HepG2 (cell line): ENCODE measurements around the gene TCF3. TPM values are rescaled to one million over a fixed set of nuclear protein-coding genes. Genes with fewer than 3 reads are reported as not detected.
A peak's percentile ranks its signal among the peaks of the same experiment; 100 is the strongest.

Source experiments
- HDAC2 ChIP-seq: sonication (generic); formaldehyde crosslinking; IDR thresholded peaks from 2 replicates; pipeline ENCODE4 v1.4.0; 2020; ENCODE audit warnings: missing genetic modification reagents
- POLR2A ChIP-seq, 2 experiments: IDR thresholded peaks; 2 replicates each; pipeline ENCODE4 v1.6.1; 2011; ENCODE audit warnings: low read depth in 2 of 2, low read length in 2 of 2, mild to moderate bottlenecking in 1 of 2, moderate library complexity in 1 of 2; ENCODE audit not compliant: insufficient read depth in 1 of 2
- SOX13 ChIP-seq, 3 experiments: fragments of 450-650 bp in 1 of 3; sonication (generic) in 1 of 3; formaldehyde crosslinking in 1 of 3; IDR thresholded peaks in 2 of 3; conservative IDR thresholded peaks in 1 of 3; 2 replicates each; pipeline versions ENCODE4 v1.5.0 to v1.6.1; 2016 to 2020; ENCODE audit warnings: antibody characterized with exemption in 1 of 3, mild to moderate bottlenecking in 1 of 3, missing compliant biosample characterization in 1 of 3, missing genetic modification reagents in 1 of 3, moderate library complexity in 1 of 3
- ZNF547 ChIP-seq: sonication (generic); formaldehyde crosslinking; IDR thresholded peaks from 2 replicates; pipeline ENCODE4 v1.5.1; 2020; ENCODE audit warnings: mild to moderate bottlenecking, missing genetic modification reagents
- ZSCAN31 ChIP-seq: sonication (generic); formaldehyde crosslinking; IDR thresholded peaks from 2 replicates; pipeline ENCODE4 v1.5.0; 2020; ENCODE audit warnings: low read depth, mild to moderate bottlenecking, missing genetic modification reagents
- polyA plus RNA-seq, 8 experiments: library from polyadenylated mRNA; depleted of rRNA in 3 of 8; stranded (reverse) in 7 of 8; unstranded in 1 of 8; fragments of >200 nt; fragmentation: Illumina TruSeq in 4 of 8; extraction: Trizol in 4 of 8; gene quantifications; 2 replicates each; pipeline versions ENCODE4 v1.2.1 to v1.2.3, GENCODE V29; 2011 to 2016; ENCODE audit warnings: low read depth in 4 of 8, missing spikeins in 1 of 8, mixed read lengths in 1 of 8; ENCODE audit not compliant: insufficient read depth in 1 of 8
- total RNA-seq, 5 experiments: library from RNA; depleted of rRNA; stranded (reverse); fragments of >200 nt; fragmentation: Illumina TruSeq; extraction: Trizol; gene quantifications; 2 replicates each; pipeline ENCODE4 v1.2.3, GENCODE V29; 2016; ENCODE audit warnings: low read depth in 1 of 5
- TF ChIP-seq, protein P1 (sequence below): sonication (generic); formaldehyde crosslinking; IDR thresholded peaks from 2 replicates; pipeline ENCODE4 v1.5.0; 2020; ENCODE audit warnings: mild to moderate bottlenecking, missing genetic modification reagents
- TF ChIP-seq, protein P2 (sequence below): sonication (generic); formaldehyde crosslinking; IDR thresholded peaks from 2 replicates; pipeline ENCODE4 v1.4.0; 2020; ENCODE audit warnings: missing genetic modification reagents, borderline replicate concordance
- TF ChIP-seq, protein P3 (sequence below), 2 experiments: sonication (generic) in 1 of 2; formaldehyde crosslinking in 1 of 2; IDR thresholded peaks; 2 replicates each; pipeline versions ENCODE4 v1.4.0 to v1.6.1; 2016 to 2020; ENCODE audit warnings: borderline replicate concordance in 1 of 2, low read depth in 1 of 2, mild to moderate bottlenecking in 1 of 2, missing genetic modification reagents in 1 of 2
- TF ChIP-seq, protein P4 (sequence below): sonication (generic); IDR thresholded peaks from 2 replicates; pipeline ENCODE4 v1.6.1; 2016; ENCODE audit warnings: low read depth, borderline replicate concordance
- TF ChIP-seq, protein P5 (sequence below): sonication (generic); formaldehyde crosslinking; IDR thresholded peaks from 2 replicates; pipeline ENCODE4 v1.4.0; 2020; ENCODE audit warnings: missing genetic modification reagents

The TCF3 gene
- total and polyA plus RNA-seq, 2 of the 13 experiments (the other 11 are each of a cell fraction or from before 2014, with no cell fraction given) = 51.4 to 53.2 TPM

DNA sequence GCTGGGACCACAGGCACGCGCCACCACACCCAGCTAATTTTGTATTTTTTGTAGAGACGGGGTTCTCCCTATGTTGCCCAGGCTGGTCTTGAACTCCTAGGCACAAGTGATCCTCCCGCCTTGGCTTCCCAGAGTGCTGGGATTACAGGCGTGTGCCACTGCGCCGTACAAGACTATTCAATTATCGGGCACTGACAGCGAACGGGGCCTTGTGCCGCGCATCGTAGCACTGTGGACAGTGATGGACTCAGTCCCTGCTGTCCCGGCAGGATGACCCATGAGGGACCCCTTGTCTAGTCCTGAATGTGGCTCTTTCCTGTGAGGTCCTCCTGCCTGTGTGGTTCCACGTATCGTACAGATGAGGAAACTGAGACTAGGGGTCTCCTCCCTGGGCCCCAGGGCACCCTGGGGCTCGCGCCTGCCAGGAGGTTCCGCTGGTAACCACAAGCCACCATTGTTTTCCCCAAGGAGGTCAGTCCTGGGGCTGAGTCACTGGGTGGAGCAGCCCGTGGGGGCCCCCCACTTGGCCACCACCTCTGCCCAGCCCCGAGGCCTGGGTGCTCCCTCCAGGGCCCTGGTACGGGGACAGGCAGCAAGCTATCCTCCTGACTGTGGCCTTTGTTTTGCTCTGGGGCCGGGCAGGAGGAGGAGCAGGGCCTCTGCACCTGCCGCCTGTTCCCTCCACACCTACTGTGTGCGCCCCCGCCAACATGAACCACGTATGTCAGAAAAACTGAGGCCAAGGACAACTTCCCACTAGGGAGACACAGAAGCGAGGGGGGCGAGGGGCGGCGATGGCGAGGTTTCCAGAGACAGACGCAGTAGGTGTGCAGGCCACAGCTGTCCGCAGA is 2.9 kb upstream of the TCF3 start (continued):
- TF ChIP-seq, protein P1, sequence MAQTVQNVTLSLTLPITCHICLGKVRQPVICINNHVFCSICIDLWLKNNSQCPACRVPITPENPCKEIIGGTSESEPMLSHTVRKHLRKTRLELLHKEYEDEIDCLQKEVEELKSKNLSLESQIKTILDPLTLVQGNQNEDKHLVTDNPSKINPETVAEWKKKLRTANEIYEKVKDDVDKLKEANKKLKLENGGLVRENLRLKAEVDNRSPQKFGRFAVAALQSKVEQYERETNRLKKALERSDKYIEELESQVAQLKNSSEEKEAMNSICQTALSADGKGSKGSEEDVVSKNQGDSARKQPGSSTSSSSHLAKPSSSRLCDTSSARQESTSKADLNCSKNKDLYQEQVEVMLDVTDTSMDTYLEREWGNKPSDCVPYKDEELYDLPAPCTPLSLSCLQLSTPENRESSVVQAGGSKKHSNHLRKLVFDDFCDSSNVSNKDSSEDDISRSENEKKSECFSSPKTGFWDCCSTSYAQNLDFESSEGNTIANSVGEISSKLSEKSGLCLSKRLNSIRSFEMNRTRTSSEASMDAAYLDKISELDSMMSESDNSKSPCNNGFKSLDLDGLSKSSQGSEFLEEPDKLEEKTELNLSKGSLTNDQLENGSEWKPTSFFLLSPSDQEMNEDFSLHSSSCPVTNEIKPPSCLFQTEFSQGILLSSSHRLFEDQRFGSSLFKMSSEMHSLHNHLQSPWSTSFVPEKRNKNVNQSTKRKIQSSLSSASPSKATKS (CRISPR knock-in tag) = no peak
- TF ChIP-seq, protein P2, sequence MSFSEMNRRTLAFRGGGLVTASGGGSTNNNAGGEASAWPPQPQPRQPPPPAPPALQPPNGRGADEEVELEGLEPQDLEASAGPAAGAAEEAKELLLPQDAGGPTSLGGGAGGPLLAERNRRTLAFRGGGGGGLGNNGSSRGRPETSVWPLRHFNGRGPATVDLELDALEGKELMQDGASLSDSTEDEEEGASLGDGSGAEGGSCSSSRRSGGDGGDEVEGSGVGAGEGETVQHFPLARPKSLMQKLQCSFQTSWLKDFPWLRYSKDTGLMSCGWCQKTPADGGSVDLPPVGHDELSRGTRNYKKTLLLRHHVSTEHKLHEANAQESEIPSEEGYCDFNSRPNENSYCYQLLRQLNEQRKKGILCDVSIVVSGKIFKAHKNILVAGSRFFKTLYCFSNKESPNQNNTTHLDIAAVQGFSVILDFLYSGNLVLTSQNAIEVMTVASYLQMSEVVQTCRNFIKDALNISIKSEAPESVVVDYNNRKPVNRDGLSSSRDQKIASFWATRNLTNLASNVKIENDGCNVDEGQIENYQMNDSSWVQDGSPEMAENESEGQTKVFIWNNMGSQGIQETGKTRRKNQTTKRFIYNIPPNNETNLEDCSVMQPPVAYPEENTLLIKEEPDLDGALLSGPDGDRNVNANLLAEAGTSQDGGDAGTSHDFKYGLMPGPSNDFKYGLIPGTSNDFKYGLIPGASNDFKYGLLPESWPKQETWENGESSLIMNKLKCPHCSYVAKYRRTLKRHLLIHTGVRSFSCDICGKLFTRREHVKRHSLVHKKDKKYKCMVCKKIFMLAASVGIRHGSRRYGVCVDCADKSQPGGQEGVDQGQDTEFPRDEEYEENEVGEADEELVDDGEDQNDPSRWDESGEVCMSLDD (CRISPR knock-in tag) = peak; percentile 59; the same call in 1 of the 2 replicates
- TF ChIP-seq, protein P3, sequence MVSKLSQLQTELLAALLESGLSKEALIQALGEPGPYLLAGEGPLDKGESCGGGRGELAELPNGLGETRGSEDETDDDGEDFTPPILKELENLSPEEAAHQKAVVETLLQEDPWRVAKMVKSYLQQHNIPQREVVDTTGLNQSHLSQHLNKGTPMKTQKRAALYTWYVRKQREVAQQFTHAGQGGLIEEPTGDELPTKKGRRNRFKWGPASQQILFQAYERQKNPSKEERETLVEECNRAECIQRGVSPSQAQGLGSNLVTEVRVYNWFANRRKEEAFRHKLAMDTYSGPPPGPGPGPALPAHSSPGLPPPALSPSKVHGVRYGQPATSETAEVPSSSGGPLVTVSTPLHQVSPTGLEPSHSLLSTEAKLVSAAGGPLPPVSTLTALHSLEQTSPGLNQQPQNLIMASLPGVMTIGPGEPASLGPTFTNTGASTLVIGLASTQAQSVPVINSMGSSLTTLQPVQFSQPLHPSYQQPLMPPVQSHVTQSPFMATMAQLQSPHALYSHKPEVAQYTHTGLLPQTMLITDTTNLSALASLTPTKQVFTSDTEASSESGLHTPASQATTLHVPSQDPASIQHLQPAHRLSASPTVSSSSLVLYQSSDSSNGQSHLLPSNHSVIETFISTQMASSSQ (IDR thresholded peaks at IDR 0.05; ENCODE audit: low read depth) = no peak
- TF ChIP-seq, protein P3 (CRISPR knock-in tag; IDR thresholded peaks at IDR 0.05; ENCODE audit: borderline replicate concordance) = no peak
- TF ChIP-seq, protein P4, sequence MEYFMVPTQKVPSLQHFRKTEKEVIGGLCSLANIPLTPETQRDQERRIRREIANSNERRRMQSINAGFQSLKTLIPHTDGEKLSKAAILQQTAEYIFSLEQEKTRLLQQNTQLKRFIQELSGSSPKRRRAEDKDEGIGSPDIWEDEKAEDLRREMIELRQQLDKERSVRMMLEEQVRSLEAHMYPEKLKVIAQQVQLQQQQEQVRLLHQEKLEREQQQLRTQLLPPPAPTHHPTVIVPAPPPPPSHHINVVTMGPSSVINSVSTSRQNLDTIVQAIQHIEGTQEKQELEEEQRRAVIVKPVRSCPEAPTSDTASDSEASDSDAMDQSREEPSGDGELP = no peak
- TF ChIP-seq, protein P5, sequence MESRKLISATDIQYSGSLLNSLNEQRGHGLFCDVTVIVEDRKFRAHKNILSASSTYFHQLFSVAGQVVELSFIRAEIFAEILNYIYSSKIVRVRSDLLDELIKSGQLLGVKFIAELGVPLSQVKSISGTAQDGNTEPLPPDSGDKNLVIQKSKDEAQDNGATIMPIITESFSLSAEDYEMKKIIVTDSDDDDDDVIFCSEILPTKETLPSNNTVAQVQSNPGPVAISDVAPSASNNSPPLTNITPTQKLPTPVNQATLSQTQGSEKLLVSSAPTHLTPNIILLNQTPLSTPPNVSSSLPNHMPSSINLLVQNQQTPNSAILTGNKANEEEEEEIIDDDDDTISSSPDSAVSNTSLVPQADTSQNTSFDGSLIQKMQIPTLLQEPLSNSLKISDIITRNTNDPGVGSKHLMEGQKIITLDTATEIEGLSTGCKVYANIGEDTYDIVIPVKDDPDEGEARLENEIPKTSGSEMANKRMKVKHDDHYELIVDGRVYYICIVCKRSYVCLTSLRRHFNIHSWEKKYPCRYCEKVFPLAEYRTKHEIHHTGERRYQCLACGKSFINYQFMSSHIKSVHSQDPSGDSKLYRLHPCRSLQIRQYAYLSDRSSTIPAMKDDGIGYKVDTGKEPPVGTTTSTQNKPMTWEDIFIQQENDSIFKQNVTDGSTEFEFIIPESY (CRISPR knock-in tag) = no peak
- TF ChIP-seq ZNF547 (CRISPR knock-in tag) = no peak
- TF ChIP-seq ZSCAN31 (CRISPR knock-in tag) = no peak
- no peak for TF ChIP-seq HDAC2
- no peak for TF ChIP-seq SOX13 (IDR thresholded peaks at IDR 0.05)
- 0 out of 4 replicates have a peak, but pooled peaks of 1 of the 2 experiments have one; percentile 32 for TF ChIP-seq SOX13 (CRISPR knock-in tag; conservative IDR thresholded peaks at IDR 0.05 in 1 of 2, IDR thresholded peaks at IDR 0.05 in 1 of 2)
- TF ChIP-seq POLR2A (IDR thresholded peaks at IDR 0.05; ENCODE audit: insufficient read depth in 1 of 2, low read depth in 2 of 2, low read length in 2 of 2) = no peak
